Upper lobe of right lung (tissue), 1 donor: Measurements from ENCODE around the gene RARS2. TPM values are rescaled to one million over a fixed set of nuclear protein-coding genes. Genes with fewer than 3 reads are reported as not detected.

Experiments
- ATAC-seq: fragments of 200-7000 bp; cut with Tn5 transposase; one replicate; pipeline ENCODE4 v1.9.1; 2020; ENCODE audit warnings: mild to moderate bottlenecking, moderate library complexity
- DNase-seq: peaks from one replicate; pipeline ENCODE4 v3.0.0-alpha.2; 2020
- H3K27ac ChIP-seq: fragments of 200-600 bp; one replicate; pipeline ENCODE4 v1.8.0; 2022
- H3K27me3 ChIP-seq: fragments of 200-600 bp; one replicate; pipeline ENCODE4 v1.8.0; 2022; ENCODE audit warnings: mild to moderate bottlenecking
- H3K36me3 ChIP-seq: fragments of 200-600 bp; one replicate; pipeline ENCODE4 v1.8.0; 2022
- H3K4me1 ChIP-seq: fragments of 200-600 bp; one replicate; pipeline ENCODE4 v1.8.0; 2022
- H3K4me3 ChIP-seq: fragments of 200-600 bp; one replicate; pipeline ENCODE4 v1.8.0; 2022; ENCODE audit warnings: mild to moderate bottlenecking
- H3K9me3 ChIP-seq: fragments of 200-600 bp; one replicate; pipeline ENCODE4 v1.8.0; 2022
- intact Hi-C: fragments of 100-400 bp; cut with DNase I; formaldehyde crosslinking; loops from one replicate; pipeline ENCODE4 v1.11.0; 2022
- total RNA-seq: library from RNA; stranded (reverse); fragmentation: NEBNext Ultra II Directional; extraction: Animal tissue kit (Norgen Biotek cat#: 25700); gene quantifications from one replicate; pipeline ENCODE4 v1.2.1, GENCODE V29; 2021
- TF ChIP-seq, protein P1 (sequence below): fragments of 200-600 bp; IDR thresholded peaks from one replicate; pipeline ENCODE4 v1.8.0; 2022; ENCODE audit warnings: antibody characterized with exemption
- donor health status: DM: no; HTN: yes; CAD: no; lungs with severe emphysema.

Gene RARS2
- total RNA-seq, 1 donor from 2014 or later, result 28.9 TPM

- H3K27me3 ChIP-seq, result no peaks in the 10 kb centered on the region
- DNase-seq, result no peak
- TF ChIP-seq, protein P1, sequence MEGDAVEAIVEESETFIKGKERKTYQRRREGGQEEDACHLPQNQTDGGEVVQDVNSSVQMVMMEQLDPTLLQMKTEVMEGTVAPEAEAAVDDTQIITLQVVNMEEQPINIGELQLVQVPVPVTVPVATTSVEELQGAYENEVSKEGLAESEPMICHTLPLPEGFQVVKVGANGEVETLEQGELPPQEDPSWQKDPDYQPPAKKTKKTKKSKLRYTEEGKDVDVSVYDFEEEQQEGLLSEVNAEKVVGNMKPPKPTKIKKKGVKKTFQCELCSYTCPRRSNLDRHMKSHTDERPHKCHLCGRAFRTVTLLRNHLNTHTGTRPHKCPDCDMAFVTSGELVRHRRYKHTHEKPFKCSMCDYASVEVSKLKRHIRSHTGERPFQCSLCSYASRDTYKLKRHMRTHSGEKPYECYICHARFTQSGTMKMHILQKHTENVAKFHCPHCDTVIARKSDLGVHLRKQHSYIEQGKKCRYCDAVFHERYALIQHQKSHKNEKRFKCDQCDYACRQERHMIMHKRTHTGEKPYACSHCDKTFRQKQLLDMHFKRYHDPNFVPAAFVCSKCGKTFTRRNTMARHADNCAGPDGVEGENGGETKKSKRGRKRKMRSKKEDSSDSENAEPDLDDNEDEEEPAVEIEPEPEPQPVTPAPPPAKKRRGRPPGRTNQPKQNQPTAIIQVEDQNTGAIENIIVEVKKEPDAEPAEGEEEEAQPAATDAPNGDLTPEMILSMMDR, result no peak
- H3K9me3 ChIP-seq, result no peaks in the 10 kb centered on the region
- no peak overlapping the region for H3K27ac ChIP-seq
- H3K4me3 ChIP-seq, result no peak overlapping the region
- no peaks in the 10 kb centered on the region for H3K36me3 ChIP-seq
- intact Hi-C loops, result no loop called here
- ATAC-seq, result no peak
- no peaks in the 10 kb centered on the region for H3K4me1 ChIP-seq
Measured at GRCh38 chr6:87465051-87465450, 124.7 kb downstream of the RARS2 start.

Other genes starting within 250 kb of the RARS2 start
- gene C6orf163, start 245.2 kb downstream of the RARS2 start, total RNA-seq, result 2.1 TPM
- 0.26 TPM for gene CFAP206, start 182.0 kb downstream of the RARS2 start, total RNA-seq
- gene SLC35A1, start 117.0 kb downstream of the RARS2 start, total RNA-seq, result 48.9 TPM
- 16.2 TPM for gene ORC3, start 148 bp upstream of the RARS2 start, total RNA-seq
- gene AKIRIN2, start 112.2 kb upstream of the RARS2 start, total RNA-seq, result 56.6 TPM